G401 (cell line): Measurements from ENCODE around the gene MYRFL. TPM values are rescaled to one million over a fixed set of nuclear protein-coding genes. Genes with fewer than 3 reads are reported as not detected.
"Not testable (repeated sequence)": the region's sequence is repeated elsewhere in the genome, so short reads cannot be mapped to it uniquely, and the experiment has no call there.

Experiments used
- DNase-seq: peaks from one replicate; pipeline ENCODE4 v3.0.0-alpha.2; 2015; ENCODE audit warnings: low spot score
- in situ Hi-C: cut with HindIII; loops from 2 replicates; pipeline ENCODE4 v1.10.0; 2016; ENCODE audit warnings: low sequenced_read_pairs, mixed read lengths
- total RNA-seq: library from RNA; depleted of rRNA; stranded (reverse); fragments of >200 nt; shearing (Covaris generic); gene quantifications from 2 replicates; pipeline ENCODE4 v1.2.3, GENCODE V29; 2014

MYRFL gene
- total RNA-seq, 1 experiment from 2014 or later: not detected

DNA sequence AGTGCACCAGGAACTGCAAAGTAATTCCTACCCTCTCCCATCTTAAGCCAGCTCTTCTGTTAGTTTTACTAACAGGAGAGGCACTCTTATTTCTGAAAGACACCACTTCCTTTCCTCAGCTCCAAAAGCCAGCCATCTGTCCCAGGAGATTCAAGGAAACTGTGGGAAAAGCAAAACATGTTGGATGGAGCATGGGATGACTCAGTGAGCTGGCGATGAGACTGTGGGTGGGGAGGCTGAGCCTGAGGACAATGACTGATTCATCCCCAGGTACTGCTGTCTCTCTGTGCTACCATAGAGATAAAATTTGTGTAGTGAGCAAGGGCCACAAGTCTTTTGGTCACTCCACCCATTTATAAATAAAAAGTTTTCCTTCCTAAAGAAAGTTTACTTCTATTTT lies 141.4 kb downstream of the MYRFL start:
- in situ Hi-C loops: no loop called here
- DNase-seq: no peak

DNA sequence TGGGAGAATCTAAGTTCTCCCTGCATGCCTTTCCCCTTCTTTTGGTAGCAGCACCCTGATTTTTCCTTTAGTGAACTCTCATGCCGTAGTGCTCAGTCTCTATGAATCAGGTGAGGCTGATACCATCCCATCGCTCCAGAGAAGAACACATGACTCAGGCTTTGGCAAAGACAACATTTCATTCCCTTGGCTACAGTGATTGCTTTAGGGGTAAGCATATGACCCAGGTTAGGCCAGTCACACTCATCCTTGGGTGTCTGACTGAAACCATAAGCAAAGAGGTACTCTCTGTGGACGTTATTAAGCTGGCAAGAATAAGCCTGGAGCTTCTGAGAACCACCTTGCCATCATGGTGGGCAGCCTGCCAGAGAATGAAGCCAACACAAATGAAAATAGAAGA lies 141.8 kb downstream of the MYRFL start:
- in situ Hi-C loops: no loop called here

DNA sequence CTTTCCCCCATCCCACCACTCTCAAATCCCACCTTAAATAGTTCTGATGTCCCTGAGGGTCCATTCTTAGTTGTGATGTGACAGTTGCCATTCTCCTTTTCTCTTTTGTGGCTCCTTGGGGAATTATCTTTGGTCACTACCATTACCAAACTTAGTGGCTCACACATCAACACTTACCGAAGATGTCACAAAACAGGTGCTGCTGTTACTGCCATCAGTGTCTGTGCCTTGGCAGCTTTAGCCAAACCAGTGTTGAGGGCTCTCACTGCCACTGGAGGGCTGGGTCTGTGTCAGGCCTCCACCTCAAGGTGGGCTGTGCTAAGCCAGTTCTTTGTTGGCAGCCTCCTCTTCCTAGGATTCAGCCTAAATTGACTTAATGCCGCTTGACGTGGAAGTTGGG lies 144.0 kb downstream of the MYRFL start:
- in situ Hi-C loops: no loop called here
- DNase-seq: no peak

More for the DNA sequence above, 141.8 kb downstream of the MYRFL start:
- DNase-seq: peak; percentile 60

DNA sequence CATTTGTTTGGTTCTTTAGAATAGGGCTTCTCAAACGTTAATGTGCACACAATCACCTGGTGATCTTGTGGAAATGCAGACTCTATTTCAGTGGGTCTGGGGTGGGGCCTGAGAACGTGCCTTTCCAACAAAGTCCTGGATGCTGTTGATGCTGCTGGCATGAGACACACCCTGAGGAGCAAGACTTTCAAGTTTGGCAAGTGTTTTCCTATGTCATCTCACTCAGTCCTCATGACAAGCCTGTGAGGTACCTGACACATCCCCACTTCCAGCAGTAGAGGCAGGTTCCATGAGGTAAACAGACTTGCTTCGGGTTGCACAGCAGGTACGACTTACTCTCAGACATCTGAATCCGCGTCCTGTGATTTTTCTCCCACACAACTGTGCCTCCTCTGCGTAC lies 147.1 kb downstream of the MYRFL start:
- DNase-seq: no peak
- in situ Hi-C loops: no loop called here

DNA sequence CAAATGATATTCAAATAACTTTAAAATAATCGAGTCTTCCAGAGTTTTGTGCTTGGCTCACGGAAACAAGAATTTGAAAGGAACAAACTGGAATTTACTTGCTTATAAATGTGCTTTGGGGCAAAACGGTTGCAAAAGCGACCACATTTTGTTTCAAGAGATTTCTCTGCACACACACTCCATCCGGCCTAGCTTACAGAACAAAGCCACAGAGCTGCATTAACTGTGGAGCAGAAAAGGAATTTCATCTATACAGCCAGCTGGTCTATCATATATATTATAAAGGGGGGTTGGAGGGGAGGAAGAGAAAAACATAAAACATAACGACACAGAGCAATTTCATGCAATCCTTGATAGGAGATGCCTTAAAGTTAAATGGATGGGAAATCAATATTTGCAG lies 153.0 kb downstream of the MYRFL start:
- in situ Hi-C loops: no loop called here
- DNase-seq: no peak

DNA sequence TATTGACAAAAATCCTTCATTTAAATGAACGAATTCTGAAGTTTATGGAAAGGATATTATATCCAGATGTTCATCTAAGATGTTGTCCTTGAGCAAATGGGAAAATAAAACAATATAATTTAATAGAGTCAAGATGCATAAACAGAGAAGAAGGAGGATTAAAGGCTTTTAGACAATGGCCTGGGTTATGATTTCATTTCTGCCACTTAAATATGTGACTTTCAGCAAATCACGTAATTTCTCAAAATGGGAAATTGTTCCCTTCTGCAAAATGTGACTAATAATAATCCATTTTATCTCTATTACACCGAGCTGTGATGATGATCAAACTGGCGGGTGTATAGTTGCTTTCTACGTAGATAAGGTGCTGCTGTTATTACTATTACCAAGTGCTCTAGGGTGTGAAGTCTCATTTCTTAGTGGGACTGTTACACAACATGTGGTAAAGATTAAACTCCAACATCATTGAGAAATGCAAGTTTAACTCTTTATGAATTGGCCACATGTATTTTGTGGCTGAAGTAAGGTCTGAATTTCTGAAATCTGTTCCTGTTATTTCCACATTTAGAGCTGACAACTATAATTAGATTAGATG lies 157.0 kb downstream of the MYRFL start:
- in situ Hi-C loops: no loop called here
- no peak for DNase-seq

DNA sequence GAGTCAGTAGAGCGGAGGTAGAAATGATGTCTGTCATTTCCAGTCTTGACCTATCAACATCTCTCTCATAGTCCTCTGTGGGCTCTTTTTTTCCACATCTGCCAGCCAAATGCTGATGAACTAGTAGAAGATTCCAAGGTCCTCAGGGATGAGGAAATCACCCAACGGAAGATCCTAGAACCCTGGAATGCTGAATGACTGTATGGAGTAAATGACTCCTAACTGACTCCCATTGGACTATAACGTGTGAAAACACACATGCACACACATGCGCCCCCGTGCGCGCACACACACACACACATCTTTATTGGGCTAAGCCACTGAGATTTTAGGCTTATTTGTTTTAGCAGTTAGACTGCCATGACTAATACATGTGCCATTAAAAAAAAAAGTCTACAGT lies 159.2 kb downstream of the MYRFL start:
- no peak for DNase-seq
- in situ Hi-C loops: no loop called here

DNA sequence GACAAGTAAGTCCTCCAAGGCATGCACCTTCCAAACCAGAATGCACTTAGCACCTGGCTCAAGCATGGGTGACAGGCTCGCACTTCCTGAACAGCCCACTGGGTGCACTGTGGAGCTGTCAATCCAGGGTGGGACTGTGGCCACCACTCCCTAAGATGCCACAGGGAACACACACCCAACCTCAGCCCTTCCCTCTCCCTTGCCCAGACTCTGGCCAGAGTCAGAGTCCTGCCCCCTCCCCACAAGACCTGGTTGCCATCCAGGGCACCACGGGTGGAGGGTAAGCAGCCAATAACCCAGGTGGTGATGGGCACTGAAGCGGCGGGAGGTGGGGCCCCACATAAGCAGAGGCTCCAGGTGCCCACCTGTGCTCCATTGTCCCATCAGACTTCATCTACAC lies 160.6 kb downstream of the MYRFL start:
- in situ Hi-C loops: no loop called here
- DNase-seq: no peak

DNA sequence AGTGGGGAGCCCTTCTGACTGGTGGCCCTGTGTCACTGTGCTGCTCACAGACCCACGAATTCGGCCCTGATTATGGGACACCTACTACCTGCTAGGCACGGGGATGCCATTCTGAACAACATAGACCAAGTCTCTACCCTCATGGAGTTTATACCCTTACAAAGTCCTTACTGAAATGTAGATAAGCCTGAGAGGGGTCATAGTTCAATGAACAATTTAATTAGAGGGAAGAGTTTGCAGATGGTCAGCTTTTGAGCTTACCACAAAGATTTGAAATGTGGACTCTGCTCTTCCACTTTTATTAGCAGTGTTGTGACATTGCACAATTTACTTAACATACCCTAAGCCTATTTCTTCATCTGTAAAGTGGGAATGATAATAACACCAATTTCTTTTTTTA lies 161.1 kb downstream of the MYRFL start:
- in situ Hi-C loops: no loop called here
- no peak for DNase-seq

DNA sequence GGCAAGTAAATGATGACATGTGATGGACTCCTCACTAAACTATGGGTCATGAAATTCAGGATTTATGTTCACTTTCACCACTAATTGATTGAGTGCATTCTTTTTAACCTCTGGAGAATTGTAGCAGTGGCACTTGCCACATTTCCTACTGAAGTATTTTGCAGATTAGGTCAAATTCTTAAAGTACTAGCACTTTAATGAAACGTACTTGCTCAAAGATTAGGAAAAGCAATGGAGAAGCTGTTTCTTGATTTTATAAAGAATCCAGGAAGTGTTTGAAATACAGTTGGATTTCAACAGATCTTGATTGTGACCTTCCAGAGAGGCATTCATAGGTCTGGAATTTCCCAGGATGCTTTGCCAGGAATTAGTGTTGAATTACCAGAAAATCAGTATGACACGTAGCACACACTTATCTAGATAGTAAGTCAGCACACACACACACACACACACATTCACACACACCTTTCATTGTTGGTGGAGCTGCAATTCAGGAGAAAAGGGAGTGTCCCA lies 162.6 kb downstream of the MYRFL start:
- in situ Hi-C loops: no loop called here
- DNase-seq: no peak

DNA sequence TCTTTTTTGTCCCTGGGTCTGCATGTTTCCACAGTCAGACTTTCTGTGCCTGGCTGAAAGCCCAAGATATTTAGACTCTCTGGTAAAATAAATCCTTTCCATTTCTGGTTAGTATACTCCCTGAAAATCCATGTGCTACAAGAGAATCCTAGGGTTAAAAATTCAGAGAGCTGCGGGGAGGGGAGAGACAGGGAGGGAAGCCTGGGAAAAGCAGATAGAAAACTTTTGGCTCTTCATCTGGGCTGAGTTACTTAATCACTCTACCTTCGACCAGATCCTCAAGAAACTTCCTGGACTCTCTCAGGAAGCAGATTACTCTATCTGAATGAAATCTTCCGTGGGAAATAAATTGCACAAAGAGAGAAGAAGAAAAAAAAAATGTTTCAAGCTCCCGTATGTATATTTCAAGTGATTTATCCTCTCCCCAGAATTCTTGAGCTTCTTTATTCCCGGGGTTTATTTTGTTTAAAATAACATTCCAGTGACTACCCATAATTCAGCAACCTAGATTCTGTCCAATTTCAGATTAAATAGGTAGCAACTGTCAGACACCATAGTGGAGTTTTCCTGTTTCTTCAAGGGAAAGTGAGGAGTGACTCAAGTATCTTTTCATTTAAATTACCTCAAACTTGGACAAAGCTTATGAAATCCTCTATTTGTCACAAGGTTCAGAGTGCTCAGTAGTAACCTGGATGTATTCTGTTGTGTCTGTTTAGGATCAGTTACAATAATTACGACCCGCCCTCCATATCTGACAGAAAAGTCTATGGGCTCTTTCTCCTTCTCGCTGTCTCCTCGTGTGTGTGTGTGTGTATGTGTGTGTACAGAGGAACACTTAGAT lies 163.7 kb downstream of the MYRFL start:
- in situ Hi-C loops: no loop called here
- no peak for DNase-seq

DNA sequence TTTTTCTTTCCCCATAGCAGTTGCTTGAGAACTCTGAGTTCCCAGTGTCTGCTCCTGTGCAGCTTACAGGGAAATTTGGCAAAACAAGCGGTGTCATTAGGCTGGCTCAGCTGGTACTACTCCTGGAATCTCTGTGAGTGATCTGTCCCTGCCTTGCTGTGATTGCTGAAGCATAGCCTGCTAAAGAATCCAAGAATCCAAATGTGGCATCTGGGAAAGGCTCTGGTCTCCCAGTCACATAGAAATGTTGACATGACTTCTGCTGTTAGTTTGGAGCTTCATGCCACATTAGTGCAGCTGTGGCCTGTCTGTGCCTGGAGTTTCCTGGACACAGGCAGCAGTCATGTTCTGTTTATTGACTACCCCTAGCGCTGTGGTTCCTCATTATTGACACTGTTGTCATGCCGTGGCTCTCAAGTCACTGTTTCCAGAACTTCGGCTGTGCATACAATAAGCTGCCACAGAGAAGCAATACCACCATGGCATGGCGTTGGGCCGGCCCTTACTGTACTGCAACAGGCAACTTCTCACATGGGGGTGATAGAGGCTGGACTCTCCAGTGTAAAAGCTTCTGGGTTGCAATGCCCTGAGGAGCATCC lies 166.8 kb downstream of the MYRFL start:
- in situ Hi-C loops: no loop called here
- peak; percentile 80 for DNase-seq

DNA sequence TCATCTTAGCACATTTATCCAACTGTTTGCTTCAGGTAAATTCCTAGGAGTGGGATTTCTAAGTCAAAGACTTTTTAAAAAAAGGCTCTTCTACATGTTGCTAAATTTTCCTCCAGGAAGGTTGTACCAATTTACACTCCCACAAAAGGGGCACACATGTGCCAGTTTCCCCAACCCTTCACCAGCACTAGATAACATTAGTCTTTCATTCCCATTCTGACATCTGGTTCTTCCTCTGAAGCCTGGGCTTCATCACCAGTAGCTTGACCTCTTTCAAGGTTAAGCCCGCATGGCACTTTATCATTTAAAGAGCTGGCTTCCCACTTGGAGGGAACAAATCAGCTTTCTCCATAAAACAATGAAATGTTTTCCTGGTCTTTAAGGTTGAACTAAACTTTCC lies 168.4 kb downstream of the MYRFL start:
- in situ Hi-C loops: no loop called here
- DNase-seq: no peak

DNA sequence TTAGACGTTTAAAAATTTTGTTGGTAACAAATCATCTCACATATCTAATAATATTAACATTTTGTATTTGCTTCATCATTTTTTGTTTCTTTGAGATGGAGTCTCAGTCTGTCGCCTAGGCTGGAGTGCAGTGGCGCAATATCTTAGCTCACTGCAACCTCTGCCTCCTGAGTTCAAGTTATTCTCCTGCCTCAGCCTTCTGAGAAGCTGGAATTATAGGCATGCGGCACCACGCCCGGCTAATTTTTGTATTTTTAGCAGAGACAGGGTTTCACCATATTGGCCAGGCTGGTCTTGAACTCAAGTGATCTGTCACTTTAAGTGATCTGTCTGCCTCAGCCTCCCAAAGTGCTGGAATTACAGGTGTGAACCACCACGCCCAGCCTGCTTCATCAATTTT lies 169.1 kb downstream of the MYRFL start:
- DNase-seq, in situ Hi-C loops: not testable (repeated sequence)

DNA sequence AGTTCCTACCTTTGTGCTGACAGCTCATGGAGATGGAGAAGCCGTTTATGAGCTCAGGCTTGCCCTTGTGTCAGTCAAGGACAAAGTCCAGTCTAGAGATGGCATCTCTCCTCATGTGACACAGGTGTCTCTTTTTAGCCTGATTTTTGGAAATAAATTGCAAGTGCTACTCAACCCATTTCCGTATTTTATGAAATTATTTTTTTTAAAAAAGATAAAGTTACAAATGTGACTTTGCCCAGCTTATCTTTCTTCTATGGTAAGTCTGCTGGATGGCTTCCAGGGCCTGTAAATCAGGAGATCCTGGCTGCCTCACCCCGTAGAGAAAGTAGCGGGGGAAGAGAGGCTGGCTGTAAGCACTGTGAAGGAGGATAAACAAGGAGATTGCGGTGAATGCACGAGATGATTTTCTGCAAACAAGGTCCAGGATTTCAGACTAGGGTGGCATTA lies 169.7 kb downstream of the MYRFL start:
- in situ Hi-C loops: no loop called here
- DNase-seq: no peak

DNA sequence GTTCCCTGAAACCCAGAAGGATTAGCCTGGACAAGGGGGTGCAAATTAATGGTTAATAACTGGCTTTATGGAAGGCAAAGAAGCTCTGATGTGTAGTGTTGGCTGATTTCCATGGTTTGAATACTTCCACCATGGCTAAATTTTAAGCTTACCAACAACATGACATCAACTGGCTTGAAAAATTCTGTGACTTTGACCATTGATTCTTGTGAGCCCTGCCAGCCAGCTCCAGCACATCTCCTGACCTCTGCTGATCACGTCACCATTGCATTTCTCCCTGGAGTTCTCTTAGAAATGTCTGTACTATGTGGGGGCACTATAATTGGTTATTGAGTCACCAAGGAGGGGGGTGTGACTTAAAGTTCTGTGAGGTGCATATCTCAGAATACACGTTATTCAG lies 171.2 kb downstream of the MYRFL start:
- in situ Hi-C loops: no loop called here

DNA sequence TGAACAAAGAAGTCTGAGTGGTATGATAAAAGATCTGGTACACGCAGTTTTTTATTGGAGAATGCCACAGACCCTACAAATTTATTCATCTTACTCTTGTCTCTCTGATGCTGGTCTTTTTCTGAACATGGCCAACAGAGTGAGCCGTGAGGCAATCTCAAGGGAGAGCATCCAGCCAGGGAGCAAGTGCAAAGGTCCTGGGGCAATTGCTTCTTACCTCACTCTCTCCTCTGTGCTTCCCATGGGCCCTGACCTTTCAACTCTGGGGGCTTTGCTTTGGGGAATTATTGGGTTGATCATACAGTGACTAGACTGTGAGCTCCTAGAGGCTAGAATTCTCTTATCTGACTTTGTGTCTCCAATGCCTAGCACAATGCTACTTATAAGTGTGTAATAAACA lies 171.7 kb downstream of the MYRFL start:
- DNase-seq: no peak
- in situ Hi-C loops: no loop called here

More for the DNA sequence above, 171.2 kb downstream of the MYRFL start:
- no peak for DNase-seq

DNA sequence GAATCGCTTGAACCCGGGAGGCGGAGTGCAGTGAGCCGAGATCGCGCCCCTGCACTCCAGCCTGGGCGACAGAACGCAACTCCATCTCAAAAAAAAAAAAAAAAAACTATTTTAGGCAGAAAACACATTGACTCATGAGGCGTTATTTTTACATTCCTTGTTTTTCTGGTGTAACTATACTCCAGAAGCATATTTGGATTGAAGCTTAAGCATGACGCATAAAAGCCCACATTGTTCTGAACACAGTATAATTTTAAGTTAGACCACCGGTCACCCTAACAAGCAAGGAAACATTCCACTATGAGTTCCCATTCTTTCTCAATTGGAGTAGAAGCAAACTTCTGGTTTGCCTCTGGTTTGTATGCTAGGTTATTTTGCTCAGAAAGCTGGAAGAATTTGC lies 173.0 kb downstream of the MYRFL start:
- in situ Hi-C loops: no loop called here
- DNase-seq: no peak

DNA sequence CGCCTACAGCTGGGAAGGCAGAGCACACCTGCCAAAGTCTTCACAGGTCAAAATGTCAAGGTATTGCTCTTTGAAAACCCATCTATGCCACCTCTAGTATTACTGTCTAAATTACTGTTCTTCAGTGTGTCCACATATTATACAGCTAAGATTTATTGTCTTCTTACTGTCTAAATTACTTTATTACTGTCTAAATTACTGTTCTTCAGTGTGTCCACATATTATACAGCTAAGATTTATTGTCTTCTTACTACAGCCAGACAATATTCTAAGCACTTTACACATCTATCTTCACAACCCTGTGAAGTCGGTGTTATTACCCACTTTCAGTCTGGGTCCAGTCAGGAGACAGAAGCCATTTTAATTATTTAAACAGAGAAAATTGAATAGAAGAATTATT lies 173.9 kb downstream of the MYRFL start:
- no peak for DNase-seq
- in situ Hi-C loops: no loop called here

DNA sequence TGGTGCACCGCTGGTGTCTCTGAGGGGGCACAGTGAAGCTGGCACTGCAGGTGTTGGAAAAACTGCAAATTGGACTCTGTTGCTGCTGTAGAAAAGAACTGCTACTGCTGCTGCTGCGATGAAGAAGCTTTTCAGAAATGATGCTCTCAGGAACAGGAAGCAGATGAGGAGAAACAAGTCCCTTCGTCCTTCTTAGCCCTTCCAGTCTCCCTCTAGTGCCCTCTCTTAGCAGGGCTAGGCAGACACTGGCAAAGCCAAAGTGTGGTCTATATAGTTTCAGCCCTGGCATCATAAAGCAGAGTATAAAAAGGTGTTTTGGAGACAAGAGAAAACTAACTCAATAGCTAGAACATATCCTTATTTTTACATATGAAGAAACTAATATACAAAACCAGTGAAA lies 174.5 kb downstream of the MYRFL start:
- in situ Hi-C loops: no loop called here

More for the DNA sequence above, 174.5 kb downstream of the MYRFL start:
- DNase-seq: no peak
